ENCODE measurements around the gene TMC4.

- TF ChIP-seq CTCF (conservative IDR thresholded peaks at IDR 0.05; ENCODE audit: low read depth, low read length) (no peak), EZH2phosphoT487 (IDR thresholded peaks at IDR 0.05; ENCODE audit: borderline replicate concordance, low read length) (no peak)
These were observed 15.4 kb upstream of the TMC4 start for GRCh38 chr19:54188215-54188871.

Measured in PC-3 (cell line).